T-helper 2 cell (primary cell): Measurements from ENCODE around the gene MRPS34.
A peak's percentile ranks its signal among the peaks of the same experiment; 100 is the strongest.
"Not testable (repeated sequence)": the region's sequence is repeated elsewhere in the genome, so short reads cannot be mapped to it uniquely, and the experiment has no call there.

Source experiments
- DNase-seq, 5 experiments: peaks; one replicate each; pipeline versions ENCODE4 v3.0.0 to v3.0.0-alpha.2; 2012 to 2022
- total RNA-seq, 2 donors: gene quantifications; one replicate each; lab custom pipeline; 2026; lab: John Stamatoyannopoulos, UW

Gene MRPS34
- total RNA-seq: 16.2 to 26.1 reads per million in 2 donors

- DNase-seq: peak; percentile 60 to 91 (median 69)
Observed at GRCh38 chr16:1772908-1773702, at the start of gene MRPS34. Gene MRPS34 (minus strand): TSS chr16:1773134. CDS start chr16:1773119, 15 bp downstream.

GRCh38 chr16:1821861-1822611, 49.1 kb upstream of the MRPS34 start:
- no peak for DNase-seq

- no peak for DNase-seq
Observed at GRCh38 chr16:1820946-1821290, 48.0 kb upstream of the MRPS34 start.

- DNase-seq: no peak
Observed at GRCh38 chr16:1820096-1820945, 47.4 kb upstream of the MRPS34 start.

GRCh38 chr16:1819611-1820010, 46.7 kb upstream of the MRPS34 start:
- no peak for DNase-seq

GRCh38 chr16:1818873-1819525, 46.1 kb upstream of the MRPS34 start:
- DNase-seq: no peak

- no peak for DNase-seq
Observed at GRCh38 chr16:1818204-1818872, 45.4 kb upstream of the MRPS34 start.

- no peak for DNase-seq
Observed at GRCh38 chr16:1817716-1818115, 44.8 kb upstream of the MRPS34 start.

- DNase-seq: no peak
Observed at GRCh38 chr16:1817276-1817589, 44.3 kb upstream of the MRPS34 start.

GRCh38 chr16:1816396-1817275, 43.7 kb upstream of the MRPS34 start:
- no peak for DNase-seq

GRCh38 chr16:1815461-1815860, 42.5 kb upstream of the MRPS34 start:
- DNase-seq: no peak

GRCh38 chr16:1812732-1813163, 39.8 kb upstream of the MRPS34 start:
- peak in 2 of 5 experiments; percentile 30 to 56 for DNase-seq

GRCh38 chr16:1810536-1810935, 37.6 kb upstream of the MRPS34 start:
- DNase-seq: no peak

- DNase-seq: no peak
Observed at GRCh38 chr16:1810106-1810505, 37.2 kb upstream of the MRPS34 start.

GRCh38 chr16:1809281-1809801, 36.4 kb upstream of the MRPS34 start:
- no peak for DNase-seq

GRCh38 chr16:1808691-1809090, 35.8 kb upstream of the MRPS34 start:
- DNase-seq: no peak

GRCh38 chr16:1807626-1808025, 34.7 kb upstream of the MRPS34 start:
- DNase-seq: no peak

- no peak for DNase-seq
Observed at GRCh38 chr16:1800701-1801100, 27.8 kb upstream of the MRPS34 start.

GRCh38 chr16:1799263-1799662, 26.3 kb upstream of the MRPS34 start:
- not testable (repeated sequence) for DNase-seq

- no peak for DNase-seq
Observed at GRCh38 chr16:1794908-1795666, 22.2 kb upstream of the MRPS34 start.
